CD4-positive, alpha-beta T cell treated with Interleukin-17A for 4 hours (primary cell): ENCODE measurements around the gene PIP4P1.
"Not testable (repeated sequence)": the region's sequence is repeated elsewhere in the genome, so short reads cannot be mapped to it uniquely, and the experiment has no call there.

Experiments
- DNase-seq: peaks from one replicate; pipeline ENCODE4 v3.0.0-alpha.2; 2020; ENCODE audit warnings: mixed read lengths

PIP4P1 gene

DNA sequence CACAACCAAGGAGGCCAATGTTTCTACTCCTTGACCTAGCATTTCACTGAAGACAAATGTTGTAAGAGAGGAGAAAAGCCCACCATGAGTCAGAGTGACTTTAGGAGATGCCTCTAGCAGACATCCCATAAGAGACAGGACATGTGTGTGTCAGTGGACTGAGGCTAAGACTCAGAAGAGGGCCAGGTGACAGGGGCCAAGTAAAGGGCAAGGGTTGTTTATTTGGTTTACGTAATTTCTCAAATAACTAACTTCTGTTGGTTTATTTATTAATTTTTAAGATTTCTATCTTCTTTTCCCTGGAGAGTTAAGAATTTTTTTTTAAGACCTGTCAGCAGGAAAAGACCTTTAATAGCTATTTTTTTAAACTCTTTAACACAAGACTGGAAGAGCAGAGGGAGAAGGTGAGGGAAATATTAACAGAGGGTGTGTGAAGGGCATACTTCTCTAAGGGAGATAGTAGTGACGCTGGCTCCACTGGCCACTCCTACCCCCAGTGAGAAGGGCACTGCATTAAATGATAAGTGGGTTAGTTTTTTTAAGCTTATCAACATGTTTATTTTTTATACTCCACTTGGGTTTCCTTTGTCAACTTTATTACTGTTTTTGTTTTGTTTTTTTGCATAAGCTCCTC lies 11.4 kb upstream of the PIP4P1 start:
- no peak for DNase-seq

- DNase-seq, result no peak
These were observed 9.3 kb upstream of the PIP4P1 start for GRCh38 chr14:20470603-20470901.

DNA sequence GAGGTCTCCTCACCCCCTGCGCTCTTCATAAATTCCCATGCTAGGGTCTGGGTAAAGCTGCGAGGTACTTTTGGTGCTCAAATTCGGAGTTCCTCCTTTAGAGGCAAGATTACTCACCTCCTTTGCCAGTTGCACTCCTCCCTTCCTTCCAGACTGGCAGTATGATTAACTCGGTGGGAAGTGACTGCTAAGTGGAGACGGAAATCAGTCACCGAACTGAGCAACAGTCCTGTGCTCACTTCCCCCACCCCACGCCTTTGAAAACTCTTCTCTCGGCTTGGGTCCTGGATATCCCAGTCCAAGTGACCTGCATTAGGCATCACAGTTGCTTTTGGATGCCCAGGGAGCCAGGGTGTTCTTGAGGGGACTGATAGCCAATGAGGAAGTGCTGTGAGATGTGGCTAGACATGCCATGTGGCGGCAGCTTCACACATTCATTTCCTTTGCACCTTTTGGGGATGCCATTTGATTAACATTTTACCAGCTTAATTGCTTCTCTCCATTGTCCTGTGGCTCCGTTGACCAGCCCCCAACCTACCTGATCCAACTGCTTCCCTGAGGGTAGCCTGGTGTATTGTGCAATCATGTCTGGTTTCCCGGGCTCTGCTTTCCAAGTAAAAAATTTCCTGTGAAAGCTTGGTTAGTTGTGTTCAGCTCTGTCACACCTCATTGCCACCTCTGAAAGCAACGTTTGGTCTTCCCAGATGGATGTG lies 8.8 kb upstream of the PIP4P1 start:
- peak; percentile 67 for DNase-seq

DNA sequence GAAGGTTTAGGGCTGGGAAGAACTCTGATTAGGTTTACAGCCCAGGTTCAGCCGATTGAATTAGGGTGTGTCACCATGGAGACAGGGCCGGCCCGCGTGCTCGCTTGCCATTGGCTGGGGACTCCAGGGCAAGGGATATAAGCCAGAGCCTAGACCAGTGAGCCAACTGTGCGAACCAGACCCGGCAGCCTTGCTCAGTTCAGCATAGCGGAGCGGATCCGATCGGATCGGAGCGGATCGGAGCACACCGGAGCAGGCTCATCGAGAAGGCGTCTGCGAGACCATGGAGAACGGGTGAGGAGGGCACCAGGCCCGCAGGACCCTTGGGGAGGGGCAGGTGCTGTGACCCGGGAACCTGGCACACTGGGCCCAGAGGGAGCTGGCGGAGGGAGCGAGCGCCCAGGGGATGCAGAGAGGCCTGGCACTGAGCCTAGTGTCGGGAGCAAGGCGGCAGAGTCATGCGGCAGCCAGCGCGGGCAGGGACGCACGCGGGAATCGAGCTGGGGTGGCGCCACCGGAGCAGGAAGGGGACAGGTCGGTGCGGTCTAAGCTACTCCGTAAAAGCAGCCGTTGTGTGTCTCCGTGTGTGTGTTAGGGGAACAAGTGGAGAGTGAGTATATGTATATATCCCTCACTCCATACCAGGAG lies 8.1 kb upstream of the PIP4P1 start, which contains the start of gene PNP:
PNP (plus strand) TSS at position 165 of the 648 bp plus-strand sequence; CDS start at position 284, 119 bp downstream.
- DNase-seq, result peak; percentile 90

- no peak for DNase-seq
These were observed 7.6 kb upstream of the PIP4P1 start for GRCh38 chr14:20468764-20469241.

DNA sequence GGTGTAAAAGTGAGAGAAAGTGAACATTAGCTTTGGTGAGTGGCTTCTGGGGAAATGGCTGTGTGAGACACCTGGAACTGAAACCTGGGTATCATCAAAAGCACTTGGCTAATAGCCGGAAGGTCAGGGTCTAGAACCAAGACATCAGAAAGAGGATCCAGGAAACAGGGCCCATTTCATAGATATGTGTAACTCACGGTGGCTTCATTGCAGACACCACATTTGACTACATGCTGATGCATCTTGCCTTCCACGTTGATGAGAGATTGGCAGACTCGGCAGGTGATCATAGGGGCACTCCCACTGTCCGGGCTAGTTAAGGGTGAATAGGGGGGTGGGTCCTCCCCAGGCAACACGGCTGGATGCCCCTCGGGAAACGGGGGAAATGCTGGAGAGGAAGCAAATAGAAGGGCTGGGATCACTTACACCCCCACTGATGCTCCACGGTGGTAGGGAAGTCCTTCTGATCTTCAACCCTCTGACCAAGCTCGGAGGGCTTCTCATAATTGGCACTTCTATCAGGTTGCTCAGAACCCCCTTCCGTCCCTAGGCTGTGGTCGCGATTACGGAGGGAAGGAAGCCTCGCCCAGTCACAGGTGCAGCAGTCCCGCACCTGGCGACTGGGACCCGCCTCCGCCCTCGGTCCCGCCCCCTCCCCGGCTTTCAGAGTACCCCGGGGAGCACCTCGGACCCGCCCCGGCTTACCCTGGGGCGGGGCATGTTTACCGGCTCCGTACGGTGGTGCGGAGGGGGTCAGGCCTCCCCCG lies 593 bp downstream of the PIP4P1 start:
- DNase-seq, result peak; percentile 74

- no peak for DNase-seq
These were observed 3.0 kb downstream of the PIP4P1 start for GRCh38 chr14:20458031-20458789.

DNA sequence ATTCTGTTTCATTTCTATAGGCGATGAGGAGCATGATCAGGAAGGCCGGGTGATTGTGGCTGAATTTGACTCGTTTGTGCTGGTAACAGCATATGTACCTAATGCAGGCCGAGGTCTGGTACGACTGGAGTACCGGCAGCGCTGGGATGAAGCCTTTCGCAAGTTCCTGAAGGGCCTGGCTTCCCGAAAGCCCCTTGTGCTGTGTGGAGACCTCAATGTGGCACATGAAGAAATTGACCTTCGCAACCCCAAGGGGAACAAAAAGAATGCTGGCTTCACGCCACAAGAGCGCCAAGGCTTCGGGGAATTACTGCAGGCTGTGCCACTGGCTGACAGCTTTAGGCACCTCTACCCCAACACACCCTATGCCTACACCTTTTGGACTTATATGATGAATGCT lies 4.3 kb downstream of the PIP4P1 start:
- DNase-seq, result no peak

DNA sequence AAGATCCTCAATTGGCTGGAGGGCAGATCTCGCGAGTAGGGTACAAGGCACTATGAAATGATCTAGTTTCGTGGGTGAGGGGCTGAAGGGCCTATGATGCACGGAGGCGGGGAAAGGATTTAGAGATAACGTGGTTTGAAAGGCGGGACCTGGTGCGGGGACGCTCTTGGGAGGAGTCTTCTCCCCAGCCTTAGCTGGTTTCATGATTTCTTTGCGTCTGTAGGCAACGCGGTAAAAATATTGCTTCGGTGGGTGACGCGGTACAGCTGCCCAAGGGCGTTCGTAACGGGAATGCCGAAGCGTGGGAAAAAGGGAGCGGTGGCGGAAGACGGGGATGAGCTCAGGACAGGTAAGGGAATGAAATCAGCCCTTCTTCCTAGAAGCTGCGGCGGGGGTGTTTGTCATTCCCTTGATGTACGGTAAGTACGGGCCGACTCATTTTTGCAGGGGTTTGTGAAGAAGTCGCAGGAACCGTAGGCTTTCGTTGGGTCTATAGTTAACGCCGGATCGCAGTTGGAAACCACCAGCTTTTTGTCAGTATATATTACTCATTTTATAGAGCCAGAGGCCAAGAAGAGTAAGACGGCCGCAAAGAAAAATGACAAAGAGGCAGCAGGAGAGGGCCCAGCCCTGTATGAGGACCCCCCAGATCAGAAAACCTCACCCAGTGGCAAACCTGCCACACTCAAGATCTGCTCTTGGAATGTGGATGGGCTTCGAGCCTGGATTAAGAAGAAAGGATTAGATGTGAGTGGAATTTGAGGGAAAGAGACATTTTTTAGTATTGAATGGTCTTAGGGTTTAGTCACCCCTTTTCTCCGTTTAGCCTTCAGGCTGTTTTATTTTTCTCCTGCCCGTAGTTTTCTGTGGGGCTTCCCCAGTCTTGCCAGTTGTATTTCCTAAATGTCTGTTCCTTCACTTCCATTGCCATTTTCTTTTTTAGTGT lies 5.6 kb downstream of the PIP4P1 start:
- peak; percentile 78 for DNase-seq

DNA sequence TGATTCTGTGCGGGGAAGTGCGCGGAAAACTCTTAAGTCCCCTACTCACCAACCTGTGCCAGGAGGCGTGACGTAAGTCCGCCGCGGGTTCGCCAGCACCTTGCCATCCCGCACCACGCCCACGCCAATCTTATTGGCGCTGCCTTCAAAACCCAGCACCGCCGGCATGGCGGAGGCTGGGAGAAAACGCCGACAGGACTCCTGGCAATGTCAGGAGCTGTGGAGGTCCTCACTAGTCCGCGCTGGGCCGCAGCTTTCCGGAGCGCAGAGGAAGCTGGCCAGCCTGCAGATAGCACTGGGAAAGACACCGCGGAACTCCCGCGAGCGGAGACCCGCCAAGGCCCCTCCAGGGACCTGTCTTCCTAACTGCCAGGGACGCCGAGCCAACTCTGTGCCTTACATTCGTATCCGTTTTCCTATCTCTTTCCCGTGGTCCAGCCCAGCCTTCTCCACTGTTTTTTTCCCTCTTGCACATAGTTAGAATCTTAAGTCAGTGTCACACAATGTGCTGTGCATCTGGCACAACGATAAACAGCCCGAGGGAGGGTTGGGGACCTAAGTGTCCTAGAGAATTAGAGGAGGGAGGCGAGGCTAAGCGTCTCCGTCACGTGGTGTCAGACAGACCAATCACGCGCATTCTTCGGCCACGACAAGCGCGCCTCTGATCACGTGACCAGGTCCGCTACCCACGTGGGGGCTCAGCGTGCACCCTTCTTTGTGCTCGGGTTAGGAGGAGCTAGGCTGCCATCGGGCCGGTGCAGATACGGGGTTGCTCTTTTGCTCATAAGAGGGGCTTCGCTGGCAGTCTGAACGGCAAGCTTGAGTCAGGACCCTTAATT lies 6.5 kb downstream of the PIP4P1 start, which contains the start of the genes APEX1 and OSGEP:
APEX1 (plus strand) TSS at position 711 of the 839 bp plus-strand sequence. CDS start 420 bp downstream, outside the sequence.
OSGEP (minus strand) TSS at position 297 of the 839 bp plus-strand sequence; CDS start at position 168, 129 bp downstream.
- DNase-seq, result peak; percentile 97

DNA sequence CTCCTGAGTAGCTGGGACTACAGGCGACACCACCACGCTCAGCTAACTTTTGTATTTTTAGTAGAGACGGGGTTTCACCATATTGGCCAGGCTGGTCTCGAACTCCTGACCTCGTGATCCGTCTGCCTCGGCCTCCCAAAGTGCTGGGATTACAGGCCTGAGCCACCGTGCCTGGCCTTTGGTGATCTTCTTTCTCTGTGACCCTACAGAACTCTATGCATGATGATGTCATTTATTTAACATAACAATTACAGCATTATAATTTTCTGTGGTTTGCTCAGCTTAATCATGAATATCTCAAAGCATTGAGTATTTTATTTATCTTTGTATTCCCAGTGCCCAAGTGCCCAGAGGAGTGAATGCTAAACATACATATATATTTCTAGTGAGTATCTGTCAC lies 8.4 kb downstream of the PIP4P1 start:
- not testable (repeated sequence) for DNase-seq

- DNase-seq, result no peak
These were observed 14.3 kb downstream of the PIP4P1 start for GRCh38 chr14:20446889-20447288.

- not testable (repeated sequence) for DNase-seq
These were observed 17.6 kb downstream of the PIP4P1 start for GRCh38 chr14:20443650-20444049.

DNA sequence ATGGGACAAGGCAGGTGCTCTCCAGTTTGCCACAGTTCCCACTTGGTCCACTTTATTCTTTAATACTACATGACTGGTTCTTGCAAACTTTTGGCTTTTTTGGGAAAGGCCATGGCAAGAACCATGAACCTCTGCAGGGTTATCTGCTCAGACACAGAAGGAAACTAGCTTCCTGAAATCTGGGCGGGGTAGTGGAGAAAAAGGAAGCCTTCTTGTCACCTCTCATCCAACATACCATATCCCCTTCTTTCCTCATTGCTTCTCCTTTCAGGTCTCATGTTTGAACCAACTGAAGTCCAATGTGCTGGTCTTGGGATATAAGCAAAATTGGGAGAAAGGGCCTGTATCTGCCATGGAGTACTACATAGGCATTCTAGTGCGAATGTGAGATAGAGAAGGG lies 19.8 kb downstream of the PIP4P1 start:
- no peak for DNase-seq

- peak; percentile 55 for DNase-seq
These were observed 20.4 kb downstream of the PIP4P1 start for GRCh38 chr14:20440882-20441281.

DNA sequence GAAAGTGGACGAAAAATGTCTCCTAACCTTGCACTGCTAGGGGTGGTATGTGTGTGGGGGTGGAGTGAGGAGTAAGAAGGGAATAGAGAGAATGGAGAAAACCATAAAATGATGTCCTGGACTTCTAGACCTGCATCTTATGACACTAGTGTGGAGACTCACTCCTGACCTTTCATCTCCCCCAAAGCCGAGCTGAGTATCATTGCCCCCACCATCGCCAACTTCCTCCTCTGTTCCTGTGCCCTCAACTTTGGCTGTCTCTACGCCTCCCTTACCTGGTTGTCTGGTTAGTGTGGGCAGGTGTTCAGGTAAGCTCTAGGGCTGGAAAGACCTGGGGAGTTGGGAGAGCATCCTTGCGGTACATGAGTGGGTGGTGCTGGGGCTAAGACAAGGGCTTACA lies 20.8 kb downstream of the PIP4P1 start:
- DNase-seq, result no peak

DNA sequence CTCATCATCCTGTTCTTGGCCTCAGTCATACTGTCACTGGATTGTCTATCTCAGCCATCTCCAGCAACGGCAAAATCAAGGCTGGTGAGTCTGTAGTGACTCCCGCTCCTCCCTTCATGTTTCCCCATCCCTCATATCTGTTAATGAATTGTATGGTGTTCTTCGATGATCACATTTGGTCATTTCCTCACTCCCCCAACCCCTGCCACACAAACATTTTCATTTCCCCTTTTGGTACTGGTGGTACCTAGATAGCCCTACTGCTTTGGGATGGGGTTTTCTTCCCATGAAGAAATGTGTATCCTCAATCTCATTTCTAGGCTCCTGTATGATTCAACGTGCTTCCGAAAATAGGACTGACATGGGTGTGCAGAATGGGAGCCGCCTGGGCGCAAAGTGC lies 22.6 kb downstream of the PIP4P1 start:
- no peak for DNase-seq

GRCh38 chr14:20436363-20436755 lies 24.9 kb downstream of the PIP4P1 start:
- no peak for DNase-seq

DNA sequence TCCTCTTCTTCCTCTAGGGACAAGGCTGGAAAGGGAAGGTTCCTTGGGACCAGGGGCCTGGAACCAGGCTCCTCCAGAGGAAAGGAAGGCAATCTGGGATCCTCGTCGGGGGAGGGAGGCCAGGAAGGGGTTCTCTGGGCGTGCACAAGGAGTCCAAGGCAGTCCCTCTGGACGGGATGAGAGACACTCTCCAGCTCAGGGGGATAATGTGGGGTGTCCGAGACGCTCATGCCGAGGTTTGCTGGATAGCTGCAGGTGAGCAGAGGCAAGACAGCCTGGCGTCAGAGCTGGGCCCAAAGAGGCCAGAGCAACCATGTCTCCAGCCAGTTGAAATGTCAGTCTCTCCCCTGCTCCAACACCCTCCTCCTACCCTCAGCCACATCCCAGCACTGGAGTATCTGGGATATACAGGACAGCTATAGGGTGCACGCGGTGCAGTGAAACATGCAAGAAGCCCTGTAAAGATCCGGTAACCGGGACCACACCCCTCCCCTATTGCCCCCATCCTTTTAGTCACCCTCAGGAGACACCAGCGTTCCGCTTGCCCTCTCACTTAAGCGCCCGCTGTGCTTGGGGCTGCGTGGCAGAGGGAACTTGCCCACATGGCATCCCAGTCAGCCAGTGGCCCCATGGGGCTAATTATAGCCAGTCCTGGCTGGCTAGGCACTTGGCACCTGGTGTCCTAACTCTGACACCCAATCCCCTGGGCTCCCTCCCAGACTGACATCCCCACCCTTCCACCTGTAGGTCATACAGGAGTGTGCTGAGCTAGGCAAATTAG lies 25.5 kb downstream of the PIP4P1 start, which contains the start of gene KLHL33:
KLHL33 (minus strand) TSS at position 585 of the 781 bp plus-strand sequence; CDS start at position 230, 355 bp downstream.
- no peak for DNase-seq
